HG02938 (cell line): ENCODE data around the gene TEX38.
"Not testable (repeated sequence)": the region's sequence is repeated elsewhere in the genome, so short reads cannot be mapped to it uniquely, and the experiment has no call there.

Experiments used
- ATAC-seq: cut with Tn5 transposase; IDR thresholded peaks from one replicate; pipeline ENCODE4 v1.9.1; 2021; ENCODE audit warnings: mild to moderate bottlenecking, moderate library complexity; ENCODE audit not compliant: unreplicated experiment

Gene TEX38

GRCh38 chr1:46654698-46655097 lies 17.0 kb upstream of the TEX38 start:
- not testable (repeated sequence) for ATAC-seq

DNA sequence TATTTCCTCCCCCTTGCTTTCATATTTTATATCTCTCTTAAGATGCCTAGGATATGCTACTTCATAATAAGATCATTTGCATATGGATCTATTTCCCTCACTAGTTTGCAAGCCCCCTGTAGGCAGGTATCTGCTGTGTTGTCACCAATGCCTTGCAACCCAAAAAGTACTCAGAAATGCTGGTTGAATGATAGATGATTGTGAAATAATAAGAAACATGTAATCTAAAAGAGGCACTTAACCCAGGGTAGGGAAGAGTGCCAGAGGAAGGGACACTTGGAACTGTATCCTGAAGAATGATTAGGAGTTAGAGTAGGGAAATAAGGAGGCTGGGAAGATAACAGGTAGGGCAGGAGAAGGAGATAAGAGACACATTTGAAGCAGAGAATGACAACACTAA lies 15.8 kb upstream of the TEX38 start:
- no peak for ATAC-seq

- no peak for ATAC-seq
These were observed 15.0 kb upstream of the TEX38 start for GRCh38 chr1:46656643-46657042.

DNA sequence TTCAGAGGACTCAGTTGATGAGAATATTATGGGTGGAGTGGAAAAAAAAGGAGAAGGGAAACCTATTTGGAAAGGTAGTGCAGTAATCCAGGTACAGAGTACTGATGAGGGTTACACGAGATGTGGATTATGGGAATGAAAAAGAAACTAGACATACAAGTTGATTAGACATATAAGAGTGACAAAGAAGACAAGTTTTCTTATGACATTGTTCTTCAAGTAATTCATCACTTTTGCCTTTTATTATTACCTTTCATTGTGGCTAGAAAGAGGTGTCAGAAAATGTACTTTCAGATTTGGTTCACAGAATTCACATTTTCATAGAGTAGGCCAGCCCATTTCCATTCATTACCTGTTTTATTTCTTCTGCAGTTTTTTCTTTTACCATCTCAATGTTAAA lies 13.9 kb upstream of the TEX38 start:
- no peak for ATAC-seq

GRCh38 chr1:46659307-46659870 lies 12.3 kb upstream of the TEX38 start:
- ATAC-seq, result no peak

- ATAC-seq, result peak; percentile 83
These were observed 11.5 kb upstream of the TEX38 start for GRCh38 chr1:46660116-46660515.

- ATAC-seq, result not testable (repeated sequence)
These were observed 8.7 kb upstream of the TEX38 start for GRCh38 chr1:46662919-46663318.

DNA sequence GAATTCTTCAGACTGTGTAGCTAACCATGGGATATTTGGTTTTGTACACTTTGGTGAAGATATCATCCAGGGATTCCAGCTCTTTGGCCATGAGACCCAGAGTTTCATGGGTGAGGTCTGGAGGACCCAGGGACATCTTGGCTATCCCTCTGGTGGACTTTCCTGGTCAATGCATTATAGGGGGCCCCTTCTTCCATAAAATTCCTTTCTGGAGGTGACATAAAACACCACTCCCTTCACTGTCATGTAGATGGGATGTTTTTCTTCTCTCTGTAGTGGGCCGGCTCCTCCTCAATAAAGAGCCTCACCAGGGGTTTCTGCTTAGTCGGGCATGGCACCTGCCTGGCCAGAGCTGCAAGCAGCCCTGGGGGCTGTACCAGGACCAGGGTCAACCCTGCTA lies 5.7 kb upstream of the TEX38 start:
- ATAC-seq, result no peak

DNA sequence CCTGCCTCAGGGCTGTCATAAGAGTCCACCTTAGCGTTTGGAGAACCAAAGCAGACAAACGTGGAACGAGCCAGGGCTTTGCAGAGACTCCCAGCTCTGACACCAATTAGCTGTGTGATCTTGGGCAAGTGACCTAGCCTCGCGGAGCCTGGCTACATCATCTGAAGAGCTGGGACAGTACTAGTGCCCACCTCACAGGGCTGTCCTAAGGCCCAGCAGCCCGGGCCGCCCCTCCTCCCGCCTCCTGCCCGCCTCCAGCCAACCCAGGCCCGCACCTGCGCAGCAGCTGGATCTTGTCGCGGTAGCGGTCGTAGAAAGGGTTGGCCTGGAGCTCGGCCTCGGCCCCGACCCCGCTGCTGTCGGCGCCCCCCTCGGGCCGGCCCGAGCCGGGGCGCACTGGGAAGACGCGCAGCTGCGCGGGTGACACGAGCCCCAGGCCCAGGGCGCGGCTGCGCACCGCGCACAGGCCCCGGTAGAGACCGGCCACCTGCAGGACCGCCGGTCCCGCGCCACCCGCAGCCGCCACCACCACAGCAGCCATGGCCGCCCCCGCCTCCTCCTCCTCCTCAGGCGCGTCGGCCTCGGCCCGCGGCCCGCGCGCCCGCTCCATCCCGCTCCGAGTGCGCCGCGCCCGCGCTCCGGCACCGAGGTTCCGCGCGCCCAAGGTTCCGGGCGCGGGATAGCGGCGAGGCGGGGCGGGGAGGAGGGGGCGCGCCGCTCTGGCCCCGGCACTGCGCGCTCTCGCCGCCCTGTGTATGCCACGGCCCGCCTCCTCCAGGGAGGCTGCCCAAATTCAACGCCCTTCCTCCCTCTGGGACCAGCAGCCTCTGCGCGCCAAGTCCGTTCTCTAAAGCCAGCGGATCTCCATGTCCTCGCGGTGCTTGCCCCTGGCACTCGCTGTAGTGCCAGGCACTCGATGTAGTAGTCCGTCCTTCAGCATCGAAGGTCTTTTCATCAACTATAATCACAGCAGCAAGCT lies 3.6 kb upstream of the TEX38 start, which contains the start of gene ATPAF1:
ATPAF1 (minus strand) TSS at position 583 of the 979 bp plus-strand sequence; CDS start at position 541, 42 bp downstream.
- ATAC-seq, result peak; percentile 79

- ATAC-seq, result no peak
These were observed 1.5 kb upstream of the TEX38 start for GRCh38 chr1:46670134-46670533.

DNA sequence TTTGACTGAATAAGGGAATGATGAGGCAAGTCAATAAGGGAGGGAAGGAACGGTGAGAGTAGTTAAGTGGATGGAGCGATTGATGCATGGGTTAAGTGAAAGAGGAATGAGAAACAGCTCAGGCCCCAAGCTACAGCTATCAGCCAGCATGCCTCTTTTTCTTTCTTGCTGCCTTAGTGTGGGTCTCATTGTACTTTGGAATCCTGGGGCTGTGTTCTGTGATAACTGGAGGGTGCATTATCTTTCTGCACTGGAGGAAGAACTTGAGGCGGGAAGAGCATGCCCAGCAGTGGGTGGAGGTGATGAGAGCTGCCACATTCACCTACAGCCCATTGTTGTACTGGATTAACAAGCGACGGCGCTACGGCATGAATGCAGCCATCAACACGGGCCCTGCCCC lies 1.0 kb downstream of the TEX38 start:
- no peak for ATAC-seq

GRCh38 chr1:46673749-46674182 lies 2.1 kb downstream of the TEX38 start:
- no peak for ATAC-seq

GRCh38 chr1:46675549-46676314 lies 4.1 kb downstream of the TEX38 start:
- peak; percentile 71 for ATAC-seq

- no peak for ATAC-seq
These were observed 4.9 kb downstream of the TEX38 start for GRCh38 chr1:46676531-46676930.

DNA sequence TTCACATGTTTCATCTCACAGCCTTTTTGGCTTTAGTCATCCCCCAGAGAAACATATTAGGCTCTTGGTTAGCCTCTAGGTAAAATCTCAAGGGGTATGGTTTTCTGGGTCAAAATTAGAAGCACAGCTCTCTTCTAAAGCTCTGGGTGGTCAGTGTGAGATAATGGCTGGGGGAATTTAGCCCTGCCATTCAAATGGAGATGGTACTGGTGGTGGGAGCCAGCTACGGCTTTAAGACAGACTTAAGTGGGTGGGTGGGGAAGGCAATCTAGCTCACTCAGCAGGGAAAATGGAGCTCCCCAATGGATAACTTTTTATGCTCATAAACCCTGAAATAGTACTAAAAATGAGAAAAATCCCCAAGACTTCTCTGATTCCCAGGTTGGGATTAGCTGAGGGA lies 5.7 kb downstream of the TEX38 start:
- ATAC-seq, result no peak

GRCh38 chr1:46679789-46680573 lies 8.3 kb downstream of the TEX38 start:
- ATAC-seq, result no peak

- no peak for ATAC-seq
These were observed 9.8 kb downstream of the TEX38 start for GRCh38 chr1:46681333-46682034.

- no peak for ATAC-seq
These were observed 10.4 kb downstream of the TEX38 start for GRCh38 chr1:46682064-46682463.

GRCh38 chr1:46684670-46685069 lies 13.0 kb downstream of the TEX38 start:
- no peak for ATAC-seq

DNA sequence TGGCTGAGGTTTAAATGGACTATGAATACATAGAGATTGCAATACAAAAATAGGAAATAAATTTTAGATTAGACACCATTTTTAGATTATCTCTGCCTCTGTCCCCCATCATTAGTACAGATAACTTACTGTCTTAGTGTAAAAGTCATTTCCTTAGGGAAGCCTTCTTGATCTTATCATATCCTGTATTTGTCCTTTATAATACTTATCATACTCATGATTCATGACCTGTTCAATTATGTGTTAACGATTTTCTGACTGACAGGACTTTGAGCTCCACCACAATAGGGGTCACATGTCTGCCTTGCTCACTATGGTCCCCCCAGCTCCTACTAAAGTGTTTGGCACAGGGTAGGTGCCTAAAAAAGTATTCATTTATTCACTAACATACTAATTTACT lies 14.6 kb downstream of the TEX38 start:
- no peak for ATAC-seq
